GM12864 (cell line): ENCODE data around the gene DOCK8.

Experiments
- DNase-seq: peaks from one replicate; pipeline ENCODE4 v3.0.0-alpha.2; 2011; ENCODE audit warnings: low read depth
- H3K4me3 ChIP-seq: 2 replicates; pipeline ENCODE4 v1.5.1; 2011; ENCODE audit warnings: mild to moderate bottlenecking, low read depth, low read length, control low read depth
- CTCF ChIP-seq: IDR thresholded peaks from 2 replicates; pipeline ENCODE4 v1.5.1; 2011; ENCODE audit warnings: low read depth, mild to moderate bottlenecking, moderate library complexity, low read length, control low read depth, inconsistent platforms; ENCODE audit errors: missing control alignments

Gene DOCK8

DNA sequence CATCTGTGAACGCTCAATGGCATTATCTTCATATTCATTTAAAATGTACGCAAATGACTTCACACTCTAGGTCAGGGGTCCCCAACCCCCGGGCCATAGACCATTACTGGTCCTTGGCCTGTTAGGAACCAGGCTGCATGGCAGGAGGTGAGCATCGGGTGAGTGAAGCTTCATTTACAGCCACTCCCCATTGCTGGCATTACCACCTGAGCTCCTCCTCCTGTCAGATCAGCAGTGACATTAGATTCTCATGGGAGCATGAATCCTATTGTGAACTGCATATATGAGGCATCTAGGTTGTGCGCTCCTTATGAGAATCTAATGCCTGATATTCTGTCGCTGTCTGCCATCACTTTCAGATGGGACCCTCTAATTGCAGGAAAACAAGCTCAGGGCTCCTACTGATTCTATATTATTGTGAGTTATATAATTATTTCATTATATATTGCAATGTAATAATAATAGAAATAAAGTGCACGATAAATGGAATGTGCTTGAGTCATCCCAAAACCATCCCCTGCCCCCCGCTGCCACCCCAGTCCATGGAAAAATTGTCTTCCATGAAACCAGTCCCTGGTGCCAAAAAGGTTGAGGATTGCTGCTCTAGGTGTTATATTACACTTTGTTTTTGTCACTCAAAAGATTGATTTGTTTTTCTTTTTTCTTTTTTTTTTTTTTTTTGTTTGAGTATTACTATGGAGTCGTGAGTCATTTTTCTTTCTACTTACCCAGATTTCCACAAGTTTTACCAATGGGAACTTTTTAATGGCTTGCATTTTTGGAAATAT, 127.2 kb downstream of the DOCK8 start:
- H3K4me3 ChIP-seq: no peak overlapping the region
- TF ChIP-seq CTCF: no peak
- no peak for DNase-seq

DNA sequence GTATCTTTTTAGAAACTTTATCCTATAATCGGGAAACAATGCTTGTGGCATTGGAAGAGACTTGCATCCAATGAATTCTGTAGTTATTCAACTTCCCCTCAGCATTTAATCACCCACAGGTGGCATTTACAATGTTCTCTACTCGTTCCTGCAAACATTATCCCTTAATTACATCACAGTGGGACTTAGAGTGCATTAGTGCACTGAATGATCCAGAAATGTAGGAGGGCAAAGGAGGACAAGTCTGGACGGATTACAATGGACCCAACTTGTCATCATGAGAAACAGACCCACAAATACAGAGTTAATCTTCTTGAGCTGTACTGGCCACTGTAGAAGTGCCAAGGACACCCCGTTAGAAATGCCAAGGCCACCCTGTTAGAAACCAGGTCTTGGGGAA, 129.1 kb downstream of the DOCK8 start:
- DNase-seq: no peak
- no peak for TF ChIP-seq CTCF
- no peak overlapping the region for H3K4me3 ChIP-seq

- no peak for DNase-seq
- no peak for TF ChIP-seq CTCF
- H3K4me3 ChIP-seq: no peak overlapping the region
These were observed 131.5 kb downstream of the DOCK8 start for GRCh38 chr9:346111-346571.

- DNase-seq: no peak
- no peak overlapping the region for H3K4me3 ChIP-seq
These were observed 133.1 kb downstream of the DOCK8 start for GRCh38 chr9:347667-348292.

GRCh38 chr9:350384-350783, 135.7 kb downstream of the DOCK8 start:
- no peak for TF ChIP-seq CTCF
- DNase-seq: no peak
- no peak overlapping the region for H3K4me3 ChIP-seq

More at GRCh38 chr9:347667-348292, 133.1 kb downstream of the DOCK8 start:
- TF ChIP-seq CTCF: peak; percentile 33

- H3K4me3 ChIP-seq: no peak overlapping the region
- DNase-seq: no peak
- no peak for TF ChIP-seq CTCF
These were observed 137.3 kb downstream of the DOCK8 start for GRCh38 chr9:351916-352315.
